Hematopoietic multipotent progenitor cell treated with erythropoietin and hydrocortisone succinate and interleukin-3 and kit ligand, for 17 days (in vitro differentiated cells): ENCODE results near the gene SLC35A5.

Source experiments
- DNase-seq: peaks from one replicate; pipeline ENCODE4 v3.0.0-alpha.2; 2015; ENCODE audit warnings: low spot score

The SLC35A5 gene

DNA sequence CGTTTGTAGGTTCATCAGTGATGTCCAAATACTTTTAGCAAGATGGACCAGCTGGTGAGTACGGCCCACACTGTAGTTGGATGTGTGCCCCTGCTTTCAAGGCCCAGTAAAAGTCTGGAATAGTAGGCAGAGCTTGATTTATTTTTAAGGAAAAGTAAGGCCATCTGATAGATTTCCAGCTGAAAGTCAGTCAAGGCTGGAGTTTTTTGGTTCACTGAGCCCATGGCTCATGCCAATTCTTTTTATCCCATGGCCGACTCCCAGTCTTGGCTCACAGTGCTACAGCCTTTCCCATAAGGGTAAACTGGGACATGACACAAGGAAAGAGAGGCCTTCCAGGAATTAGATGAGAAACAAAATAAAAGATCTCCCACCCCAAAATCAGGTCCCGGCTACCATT, 65.6 kb downstream of the SLC35A5 start:
- no peak for DNase-seq

DNA sequence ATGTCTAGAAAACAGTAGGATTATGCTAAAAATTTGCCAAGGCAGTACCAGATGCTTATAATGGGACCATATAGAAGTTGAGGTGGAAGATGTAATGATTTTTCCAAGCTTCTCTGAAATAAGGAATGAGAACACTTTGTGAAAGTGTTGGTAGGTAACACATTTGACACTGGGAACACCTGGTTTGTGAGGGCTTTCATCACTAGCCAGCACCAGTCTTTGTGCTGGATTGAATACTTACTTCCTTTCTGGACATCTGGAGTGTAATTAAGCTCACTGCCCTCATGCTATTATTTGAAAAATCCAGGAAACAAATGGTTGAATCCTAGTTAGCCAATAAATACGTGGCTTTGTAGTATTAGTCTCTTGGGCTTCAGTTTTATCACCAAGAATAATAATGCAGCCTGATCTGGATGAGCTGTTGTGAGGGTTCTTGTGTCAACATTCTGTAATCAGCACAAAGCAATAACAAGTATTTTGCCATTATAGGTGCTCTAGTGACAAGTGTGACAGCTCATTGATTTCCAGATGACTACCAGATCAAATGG, 66.1 kb downstream of the SLC35A5 start:
- no peak for DNase-seq

DNA sequence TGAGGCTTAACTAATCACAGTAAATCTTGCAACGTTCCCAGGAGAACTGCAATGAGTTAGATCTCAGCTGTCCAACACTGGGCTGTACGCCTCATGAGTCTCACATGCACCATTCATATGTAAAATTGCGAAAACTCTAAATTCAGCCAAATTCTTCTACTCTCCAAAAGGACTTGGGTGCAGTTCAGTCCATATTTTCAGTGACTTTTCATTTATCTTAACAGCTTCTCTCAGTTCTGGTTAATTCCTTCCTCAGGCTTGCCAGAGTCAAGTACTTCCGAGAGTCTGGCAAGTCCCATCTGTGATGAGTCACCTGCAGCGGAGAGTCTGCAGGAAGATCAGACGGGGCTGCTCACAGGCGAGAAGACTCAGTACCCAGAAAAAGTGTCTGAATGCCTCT, 67.6 kb downstream of the SLC35A5 start:
- DNase-seq: no peak

DNA sequence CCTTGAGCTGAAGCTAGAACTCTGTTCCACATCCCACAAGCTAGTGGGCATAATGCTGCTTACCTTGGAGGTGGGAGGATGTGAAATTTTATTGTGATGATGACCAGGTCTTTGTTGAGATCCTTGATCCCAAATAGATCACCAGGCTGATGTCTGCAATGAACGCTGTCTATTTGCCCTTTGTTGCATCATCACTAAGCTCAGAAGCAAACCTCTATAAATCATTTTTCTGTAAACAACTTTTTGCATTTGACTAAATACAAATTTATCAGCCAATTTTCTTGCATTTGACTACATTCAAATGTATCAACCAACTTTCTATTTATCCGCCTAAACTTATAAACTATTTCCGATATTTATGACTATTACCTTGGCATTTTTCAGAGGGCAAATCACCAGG, 69.4 kb downstream of the SLC35A5 start:
- DNase-seq: no peak

DNA sequence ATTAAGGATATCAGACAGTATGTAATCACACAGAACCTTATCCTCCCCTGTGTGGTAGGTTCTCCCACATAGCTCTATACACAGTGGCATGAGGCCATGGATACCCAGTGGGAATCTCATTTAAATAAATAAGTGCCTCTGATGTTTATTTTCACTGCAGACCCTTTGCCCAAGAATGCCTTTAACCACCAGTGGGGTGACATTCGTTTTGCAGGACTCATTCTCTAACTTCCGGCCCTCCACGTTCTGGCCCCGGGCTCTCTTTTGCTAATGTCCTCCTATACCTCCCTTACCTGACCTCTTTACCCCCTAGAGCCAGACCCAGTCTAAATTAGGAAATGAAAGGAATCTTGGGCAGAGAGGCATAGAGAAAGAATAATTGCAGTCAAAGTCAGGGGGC, 70.8 kb downstream of the SLC35A5 start:
- DNase-seq: no peak

DNA sequence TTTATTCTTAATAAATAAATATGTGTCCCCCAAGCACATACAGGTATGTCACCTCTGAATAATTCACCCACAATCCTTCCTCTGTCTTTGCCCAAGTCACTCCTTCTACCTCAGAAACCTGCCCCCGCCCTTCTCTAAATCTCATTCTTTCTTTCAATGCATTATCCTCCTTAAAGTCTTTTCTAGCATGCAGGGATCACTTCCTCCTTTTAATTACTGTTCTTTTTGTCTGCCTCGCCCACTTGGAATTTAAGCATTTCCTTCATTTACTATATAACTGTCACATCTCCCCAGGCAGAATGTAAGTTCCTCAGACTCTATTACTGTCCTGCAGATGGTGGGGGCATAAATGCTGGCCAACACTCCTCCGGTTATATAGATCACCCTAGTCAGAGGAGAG, 71.3 kb downstream of the SLC35A5 start:
- DNase-seq: no peak

DNA sequence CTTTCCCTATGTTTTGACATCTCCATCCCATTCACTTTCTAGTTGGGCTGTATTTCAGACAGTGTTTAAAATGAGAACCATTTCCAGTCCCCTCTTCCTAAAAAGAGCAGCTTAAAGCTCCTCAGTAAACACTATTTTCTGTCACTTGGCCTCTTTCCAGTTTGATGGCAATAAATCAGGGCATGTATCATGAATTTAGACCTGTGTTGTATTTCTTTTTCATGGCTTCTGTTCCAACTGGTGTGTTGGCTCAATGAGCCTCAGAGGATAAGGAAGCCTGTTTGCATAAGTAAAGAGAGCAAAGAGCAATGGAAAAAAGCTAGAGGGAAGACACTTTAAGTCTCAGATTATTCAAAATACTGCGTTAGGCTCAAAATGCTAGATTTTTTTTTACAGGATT, 71.9 kb downstream of the SLC35A5 start:
- no peak for DNase-seq

DNA sequence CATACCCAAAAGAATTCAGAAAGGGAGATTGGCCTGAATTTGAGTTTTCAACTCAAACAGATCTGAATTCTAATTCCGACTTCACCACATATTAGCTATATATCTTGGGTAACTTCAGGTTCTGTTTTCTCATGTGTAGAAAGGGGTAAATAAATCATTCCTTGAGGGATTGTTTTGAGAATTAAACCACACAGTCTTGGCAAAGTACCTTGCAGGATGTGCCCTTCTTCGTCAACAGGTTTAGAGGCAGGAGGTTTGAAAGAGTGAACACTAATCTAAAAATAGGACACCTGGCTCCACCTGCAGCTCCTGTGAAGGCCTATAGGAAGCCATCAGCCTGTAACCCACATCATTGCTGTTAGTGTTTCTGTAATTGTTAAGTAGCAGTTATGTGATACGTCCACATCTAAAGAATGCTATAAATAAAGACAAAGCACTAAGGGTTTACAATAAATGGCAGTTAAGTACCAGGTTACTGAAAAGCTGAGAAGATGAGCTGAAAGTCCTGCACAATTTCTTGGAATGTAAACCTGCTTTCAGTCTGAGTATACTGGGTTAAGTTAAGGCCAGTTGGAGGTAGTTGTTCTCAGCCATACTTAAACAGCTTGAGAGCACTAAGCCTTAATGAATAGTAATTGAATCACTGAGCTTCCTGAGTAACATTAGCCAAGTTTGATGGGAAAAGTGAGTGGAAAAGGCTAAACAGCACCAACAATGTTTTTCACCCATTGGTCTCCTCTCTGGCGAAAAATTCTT, 73.1 kb downstream of the SLC35A5 start:
- no peak for DNase-seq
